Peyer's patch (tissue), 4 donors: ENCODE results near the gene SLC30A7.

ENCODE experiments used
- POLR2A ChIP-seq, 2 donors: fragments of 450-650 bp; IDR thresholded peaks; one replicate each; pipeline ENCODE4 v1.5.1; 2017; ENCODE audit warnings: antibody characterized with exemption in 2 of 2, mild to moderate bottlenecking in 2 of 2, moderate library complexity in 2 of 2
- TF ChIP-seq, protein P1 (sequence below), 6 experiments: fragments of 450-650 bp in 4 of 6; fragments of 200-600 bp in 2 of 6; sonication (generic) in 1 of 6; IDR thresholded peaks; one replicate each; pipeline ENCODE4 v1.5.1; 2017 to 2019; ENCODE audit warnings: antibody characterized with exemption in 6 of 6, mild to moderate bottlenecking in 3 of 6, moderate library complexity in 1 of 6

DNA sequence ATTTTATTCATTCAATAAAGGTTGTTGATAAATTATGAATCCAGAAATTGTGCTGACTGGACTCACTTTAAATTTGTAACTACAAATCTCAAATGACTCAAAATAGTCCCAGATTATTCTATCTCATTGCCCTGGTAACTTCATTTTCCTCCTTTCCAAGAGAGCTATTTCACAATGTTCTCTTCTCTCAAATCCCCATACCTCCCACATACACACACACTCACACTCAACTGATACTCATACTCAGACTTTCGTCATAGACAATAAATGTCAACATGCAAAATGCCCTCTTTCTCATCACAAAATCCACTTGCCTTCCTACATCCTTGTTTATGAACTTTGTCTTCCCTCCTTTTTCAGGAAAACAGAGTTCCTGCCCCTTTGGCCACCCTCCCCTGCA, 34.5 kb upstream of the SLC30A7 start:
- TF ChIP-seq, protein P1, sequence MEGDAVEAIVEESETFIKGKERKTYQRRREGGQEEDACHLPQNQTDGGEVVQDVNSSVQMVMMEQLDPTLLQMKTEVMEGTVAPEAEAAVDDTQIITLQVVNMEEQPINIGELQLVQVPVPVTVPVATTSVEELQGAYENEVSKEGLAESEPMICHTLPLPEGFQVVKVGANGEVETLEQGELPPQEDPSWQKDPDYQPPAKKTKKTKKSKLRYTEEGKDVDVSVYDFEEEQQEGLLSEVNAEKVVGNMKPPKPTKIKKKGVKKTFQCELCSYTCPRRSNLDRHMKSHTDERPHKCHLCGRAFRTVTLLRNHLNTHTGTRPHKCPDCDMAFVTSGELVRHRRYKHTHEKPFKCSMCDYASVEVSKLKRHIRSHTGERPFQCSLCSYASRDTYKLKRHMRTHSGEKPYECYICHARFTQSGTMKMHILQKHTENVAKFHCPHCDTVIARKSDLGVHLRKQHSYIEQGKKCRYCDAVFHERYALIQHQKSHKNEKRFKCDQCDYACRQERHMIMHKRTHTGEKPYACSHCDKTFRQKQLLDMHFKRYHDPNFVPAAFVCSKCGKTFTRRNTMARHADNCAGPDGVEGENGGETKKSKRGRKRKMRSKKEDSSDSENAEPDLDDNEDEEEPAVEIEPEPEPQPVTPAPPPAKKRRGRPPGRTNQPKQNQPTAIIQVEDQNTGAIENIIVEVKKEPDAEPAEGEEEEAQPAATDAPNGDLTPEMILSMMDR (IDR thresholded peaks at IDR 0.05), result no peak
- TF ChIP-seq POLR2A (IDR thresholded peaks at IDR 0.05), result no peak
